Measurements from ENCODE around the gene C5orf34.
A peak's percentile ranks its signal among the peaks of the same experiment; 100 is the strongest.

The C5orf34 gene

GRCh38 chr5:43486353-43486752 lies 28.6 kb downstream of the C5orf34 start:
- DNase-seq (ENCODE audit: low read depth): no peak
- TF ChIP-seq CTCF (IDR thresholded peaks at IDR 0.05; ENCODE audit: low read depth, low read length, missing control alignments): no peak
- H3K4me3 ChIP-seq (ENCODE audit: low read depth, low read length): no peak overlapping the region

- DNase-seq (ENCODE audit: low read depth): no peak
- TF ChIP-seq CTCF (IDR thresholded peaks at IDR 0.05; ENCODE audit: low read depth, low read length, missing control alignments): no peak
- H3K4me3 ChIP-seq (ENCODE audit: low read depth, low read length): no peak overlapping the region
Observed at GRCh38 chr5:43485406-43485805, 29.5 kb downstream of the C5orf34 start.

- peak; percentile 61 for DNase-seq (ENCODE audit: low read depth)
- peak overlapping the region; percentile 79 for H3K4me3 ChIP-seq (ENCODE audit: low read depth, low read length)
- peak; percentile 73 for TF ChIP-seq CTCF (IDR thresholded peaks at IDR 0.05; ENCODE audit: low read depth, low read length, missing control alignments)
Observed at GRCh38 chr5:43484106-43484849, 30.7 kb downstream of the C5orf34 start.

GRCh38 chr5:43483298-43484105 lies 31.4 kb downstream of the C5orf34 start, which contains the start of gene TMEM267:
TSS of gene TMEM267 (minus strand) at chr5:43483865. CDS start at chr5:43453969, 29,896 bp downstream.
- no peak for TF ChIP-seq CTCF (IDR thresholded peaks at IDR 0.05; ENCODE audit: low read depth, low read length, missing control alignments)
- peak within 1 kb of the TSS; percentile 79 for H3K4me3 ChIP-seq (ENCODE audit: low read depth, low read length)
- peak; percentile 77 for DNase-seq (ENCODE audit: low read depth)

- peak overlapping the region; percentile 79 for H3K4me3 ChIP-seq (ENCODE audit: low read depth, low read length)
- no peak for DNase-seq (ENCODE audit: low read depth)
- no peak for TF ChIP-seq CTCF (IDR thresholded peaks at IDR 0.05; ENCODE audit: low read depth, low read length, missing control alignments)
Observed at GRCh38 chr5:43482490-43483297, 32.3 kb downstream of the C5orf34 start.

GRCh38 chr5:43469671-43470391 lies 45.1 kb downstream of the C5orf34 start:
- TF ChIP-seq CTCF (IDR thresholded peaks at IDR 0.05; ENCODE audit: low read depth, low read length, missing control alignments): no peak
- no peak overlapping the region for H3K4me3 ChIP-seq (ENCODE audit: low read depth, low read length)
- no peak for DNase-seq (ENCODE audit: low read depth)

Data from GM12864 (cell line).